GM19372 (cell line): ENCODE measurements around the gene SLC26A8.
A peak's percentile ranks its signal among the peaks of the same experiment; 100 is the strongest.
"Not testable (repeated sequence)": the region's sequence is repeated elsewhere in the genome, so short reads cannot be mapped to it uniquely, and the experiment has no call there.

Source experiments
- ATAC-seq: cut with Tn5 transposase; IDR thresholded peaks from one replicate; pipeline ENCODE4 v1.9.1; 2021; ENCODE audit warnings: mild to moderate bottlenecking, low read depth, moderate library complexity; ENCODE audit not compliant: unreplicated experiment

The SLC26A8 gene

DNA sequence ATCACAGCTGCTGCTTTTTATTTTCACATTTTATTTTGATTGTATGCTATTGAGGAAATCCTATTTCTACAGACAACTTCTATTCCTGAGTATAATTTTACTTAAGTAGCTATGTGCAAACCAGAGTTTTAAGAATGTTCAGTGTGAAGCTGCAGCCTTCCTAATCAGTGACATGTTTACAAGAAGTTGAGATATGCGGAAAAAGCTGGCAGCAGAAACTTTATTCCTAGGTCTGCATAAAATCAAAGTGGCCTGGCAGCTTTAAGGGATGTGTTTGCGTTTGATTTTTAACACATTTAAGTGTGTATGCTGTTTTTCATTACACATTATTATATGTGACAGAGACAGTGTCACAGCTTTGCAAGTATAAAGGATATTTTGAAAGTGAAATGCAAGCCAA is 29.4 kb upstream of the SLC26A8 start:
- no peak for ATAC-seq

- ATAC-seq, result no peak
Measured at GRCh38 chr6:36052097-36052496, 27.7 kb upstream of the SLC26A8 start.

GRCh38 chr6:36050947-36051710 is 26.7 kb upstream of the SLC26A8 start:
- ATAC-seq, result no peak

DNA sequence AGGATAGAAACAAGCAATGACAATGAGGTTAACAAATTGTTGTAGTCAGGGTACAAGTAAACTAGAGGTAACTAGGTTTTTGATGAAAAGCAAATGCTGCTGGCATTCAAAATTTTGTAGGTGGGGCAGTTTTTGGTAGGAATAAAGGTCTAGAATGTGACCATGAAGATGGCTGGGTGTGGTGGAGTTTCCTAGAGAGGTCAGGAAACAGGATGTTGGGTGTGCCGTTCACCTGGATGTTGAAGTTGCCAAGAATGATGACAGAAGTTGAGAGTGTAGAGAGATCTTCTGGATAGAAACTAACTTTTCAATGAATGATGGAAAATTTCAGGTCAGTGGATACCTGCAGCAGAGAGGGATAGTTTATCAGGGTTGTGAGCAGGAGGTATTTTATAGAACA is 25.9 kb upstream of the SLC26A8 start:
- no peak for ATAC-seq

GRCh38 chr6:36049582-36049981 is 25.1 kb upstream of the SLC26A8 start:
- no peak for ATAC-seq

GRCh38 chr6:36042618-36043260 is 18.3 kb upstream of the SLC26A8 start:
- no peak for ATAC-seq

- ATAC-seq, result no peak
Measured at GRCh38 chr6:36040958-36041357, 16.5 kb upstream of the SLC26A8 start.

GRCh38 chr6:36039112-36039511 is 14.7 kb upstream of the SLC26A8 start:
- ATAC-seq, result no peak

DNA sequence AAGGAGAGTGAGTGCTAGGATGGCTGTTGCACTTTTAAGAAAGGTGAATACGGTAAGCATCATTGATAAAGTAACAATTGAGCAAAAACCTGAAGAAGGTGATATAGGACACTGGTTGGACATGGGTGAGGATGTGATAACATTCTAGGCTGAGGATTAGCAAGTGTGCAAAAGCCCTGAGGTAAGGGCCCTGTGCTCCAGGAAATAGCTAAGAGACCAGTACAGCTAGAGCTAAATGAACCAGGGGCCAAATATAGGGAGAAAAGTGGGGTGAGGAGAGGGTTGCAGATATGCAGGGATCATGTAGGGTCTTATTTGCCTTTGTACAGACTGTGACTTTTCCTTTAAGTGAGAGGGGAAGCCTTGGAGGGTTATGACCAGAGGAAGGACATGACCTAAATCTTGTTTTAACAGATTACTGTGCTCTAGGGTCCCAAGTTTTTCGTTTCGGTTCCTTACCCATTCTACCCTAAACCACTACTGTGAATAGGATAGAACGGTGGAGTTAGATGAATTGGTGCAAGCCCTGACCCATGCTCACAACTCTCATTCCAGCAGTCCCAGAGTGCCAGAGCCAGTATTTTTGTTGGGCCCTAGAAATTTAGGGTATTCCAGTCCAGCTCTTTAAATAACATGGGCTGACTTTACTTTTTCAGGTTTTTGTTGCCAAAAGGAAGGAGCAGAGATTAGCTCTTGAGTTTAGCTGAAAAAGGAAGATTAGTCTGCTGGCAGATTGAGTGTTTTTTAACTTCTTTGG is 13.9 kb upstream of the SLC26A8 start:
- ATAC-seq, result no peak

- ATAC-seq, result no peak
Measured at GRCh38 chr6:36035225-36035624, 10.8 kb upstream of the SLC26A8 start.

DNA sequence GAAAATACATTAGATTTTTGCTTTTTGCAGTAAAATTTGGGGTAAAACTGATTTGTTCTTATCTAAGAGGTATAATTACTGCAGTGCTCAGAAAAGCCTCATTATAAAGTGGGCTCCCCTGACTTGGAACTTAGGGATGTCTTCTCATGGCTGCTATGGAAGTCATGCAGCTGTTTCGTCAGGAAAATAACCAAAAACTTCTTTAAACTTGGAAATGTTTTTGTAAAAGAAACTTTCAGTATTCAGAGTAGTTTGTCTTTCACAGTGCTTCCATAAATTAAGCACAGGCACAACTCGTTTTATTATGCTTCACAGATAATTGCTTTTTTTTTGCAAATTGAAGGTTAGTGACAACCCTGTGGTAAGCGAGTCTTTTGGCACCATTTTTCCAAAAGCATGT is 10.0 kb upstream of the SLC26A8 start:
- no peak for ATAC-seq

DNA sequence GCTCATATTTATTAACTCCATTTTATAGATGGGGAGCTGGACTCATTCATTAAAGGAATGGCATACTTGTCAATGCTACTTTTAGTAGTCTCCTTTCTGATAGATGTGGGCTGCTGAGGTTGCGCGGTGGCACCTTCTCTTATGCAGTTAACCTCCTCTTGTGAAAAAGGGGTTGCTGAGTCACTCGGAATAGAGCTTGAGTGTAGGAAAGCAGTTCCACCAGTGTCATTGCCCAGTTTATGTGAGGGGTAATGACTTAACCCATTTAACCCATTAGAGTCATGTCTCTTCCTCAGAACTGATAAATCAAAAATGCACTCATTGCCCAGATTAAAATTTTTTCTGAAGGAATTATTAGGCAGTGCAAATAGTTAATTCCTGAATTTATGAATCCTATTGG is 9.5 kb upstream of the SLC26A8 start:
- no peak for ATAC-seq

DNA sequence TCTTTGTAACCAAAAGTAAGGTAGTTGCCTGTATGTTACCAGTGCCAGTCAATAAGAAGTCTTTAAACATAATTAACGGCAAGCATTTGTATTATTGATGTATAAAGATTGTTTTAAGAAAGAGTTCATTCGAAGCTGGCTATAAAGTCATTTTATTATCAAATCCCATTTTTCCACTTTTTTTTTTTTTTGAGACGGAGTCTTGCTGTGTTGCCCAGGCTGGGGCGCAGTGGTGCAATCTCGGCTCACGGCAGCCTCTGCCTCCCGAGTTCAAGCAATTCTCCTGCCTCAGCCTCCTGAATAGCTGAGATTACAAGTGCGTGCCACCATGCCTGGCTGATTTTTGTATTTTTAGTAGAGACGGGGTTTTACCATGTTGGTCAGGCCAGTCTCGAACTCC is 8.7 kb upstream of the SLC26A8 start:
- not testable (repeated sequence) for ATAC-seq

DNA sequence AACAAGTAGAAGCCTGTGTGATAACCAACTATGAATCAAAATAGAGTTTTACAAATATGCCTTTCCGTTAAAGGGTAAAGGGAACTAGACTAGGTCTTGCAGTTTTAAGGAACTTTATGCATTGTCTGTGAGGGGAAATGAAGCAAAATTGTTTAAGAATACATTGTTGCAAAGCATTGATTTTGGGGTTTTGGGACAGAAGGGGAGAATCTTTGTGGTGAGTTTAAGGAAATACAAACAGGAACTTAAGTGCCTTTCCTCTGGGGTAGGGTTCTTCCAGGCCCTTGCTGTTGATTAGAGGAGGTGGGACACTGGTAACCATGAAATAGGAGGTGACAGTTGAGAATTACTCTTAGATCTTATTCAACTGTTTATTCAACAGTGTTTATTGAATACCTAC is 7.8 kb upstream of the SLC26A8 start:
- no peak for ATAC-seq

DNA sequence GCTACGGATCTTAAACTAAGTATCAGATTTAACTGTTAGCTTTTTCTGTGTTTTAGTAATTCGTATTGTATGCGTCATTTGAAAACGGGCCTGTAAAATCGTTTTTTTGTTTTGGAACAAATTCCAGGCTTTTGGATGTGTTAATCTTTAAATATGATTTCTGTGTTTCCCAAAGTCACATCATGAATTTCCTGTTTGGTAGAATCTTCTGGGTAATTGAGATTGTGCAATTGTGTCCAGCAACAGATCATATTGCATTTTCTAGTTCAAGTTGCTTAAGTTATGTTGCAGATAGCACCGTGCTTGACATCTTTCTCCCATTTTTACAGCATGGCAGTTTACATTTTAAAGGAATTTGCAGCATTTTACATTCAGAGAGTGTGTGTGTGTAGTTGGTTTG is 5.0 kb upstream of the SLC26A8 start:
- no peak for ATAC-seq

GRCh38 chr6:36028877-36029324 is 4.5 kb upstream of the SLC26A8 start:
- ATAC-seq, result no peak

DNA sequence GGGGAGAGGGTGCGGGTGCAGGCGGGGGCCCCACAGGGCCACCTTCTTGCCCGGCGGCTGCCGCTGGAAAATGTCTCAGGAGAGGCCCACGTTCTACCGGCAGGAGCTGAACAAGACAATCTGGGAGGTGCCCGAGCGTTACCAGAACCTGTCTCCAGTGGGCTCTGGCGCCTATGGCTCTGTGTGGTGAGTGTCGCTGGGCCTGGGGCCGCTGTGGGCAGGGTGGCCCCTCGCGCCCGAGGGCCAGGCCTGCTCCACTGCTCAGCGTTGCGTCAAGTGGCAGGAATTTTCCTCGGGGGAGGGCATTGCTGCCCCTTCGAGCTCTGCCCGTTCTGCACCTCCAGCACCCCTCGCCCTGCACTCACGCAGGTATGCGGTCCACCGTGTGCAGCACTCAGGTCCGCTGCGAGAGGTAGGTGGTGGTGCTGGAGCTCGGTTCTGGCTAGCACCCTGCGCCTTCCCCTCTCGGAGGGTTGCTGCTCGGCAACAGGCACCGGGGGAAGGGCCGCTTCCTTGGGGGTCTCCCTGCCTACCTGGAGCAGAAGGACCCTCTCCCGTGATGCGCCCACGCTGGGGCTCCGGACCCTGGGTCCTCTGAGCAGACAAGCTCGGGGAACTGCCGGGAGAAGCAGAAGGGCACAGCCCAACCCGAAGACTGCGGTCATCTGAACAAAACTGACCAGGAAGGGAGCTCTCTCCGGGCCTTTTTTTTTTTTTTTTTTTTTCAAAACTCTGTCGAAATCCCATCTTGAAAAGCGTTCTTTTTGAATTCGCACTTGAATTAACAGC is 3.8 kb upstream of the SLC26A8 start:
- peak; percentile 16 for ATAC-seq

- ATAC-seq, result peak; percentile 89
Measured at GRCh38 chr6:36027501-36028087, 3.2 kb upstream of the SLC26A8 start, which contains the start of gene MAPK14. TSS of gene MAPK14 (plus strand) at chr6:36027808. CDS start at chr6:36028158, 350 bp downstream.

DNA sequence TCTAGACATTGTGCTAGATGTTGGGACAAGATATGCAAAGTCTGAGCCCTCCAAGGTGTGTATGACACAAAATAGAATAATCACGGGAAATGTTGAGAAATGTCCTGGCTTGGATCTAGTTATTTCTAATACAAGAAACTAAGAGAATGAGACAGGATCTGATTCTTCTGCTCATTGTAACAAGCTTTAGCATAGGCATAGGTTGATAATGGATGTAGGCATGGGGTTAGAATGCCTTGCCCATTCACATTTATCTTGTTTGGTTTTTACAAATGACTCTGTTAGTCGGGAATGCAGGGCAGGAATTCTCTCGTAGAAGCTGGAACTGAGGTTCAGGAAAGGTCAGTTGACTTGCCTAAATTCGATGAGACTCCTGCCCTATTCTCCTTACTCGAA is 1.5 kb upstream of the SLC26A8 start:
- no peak for ATAC-seq

DNA sequence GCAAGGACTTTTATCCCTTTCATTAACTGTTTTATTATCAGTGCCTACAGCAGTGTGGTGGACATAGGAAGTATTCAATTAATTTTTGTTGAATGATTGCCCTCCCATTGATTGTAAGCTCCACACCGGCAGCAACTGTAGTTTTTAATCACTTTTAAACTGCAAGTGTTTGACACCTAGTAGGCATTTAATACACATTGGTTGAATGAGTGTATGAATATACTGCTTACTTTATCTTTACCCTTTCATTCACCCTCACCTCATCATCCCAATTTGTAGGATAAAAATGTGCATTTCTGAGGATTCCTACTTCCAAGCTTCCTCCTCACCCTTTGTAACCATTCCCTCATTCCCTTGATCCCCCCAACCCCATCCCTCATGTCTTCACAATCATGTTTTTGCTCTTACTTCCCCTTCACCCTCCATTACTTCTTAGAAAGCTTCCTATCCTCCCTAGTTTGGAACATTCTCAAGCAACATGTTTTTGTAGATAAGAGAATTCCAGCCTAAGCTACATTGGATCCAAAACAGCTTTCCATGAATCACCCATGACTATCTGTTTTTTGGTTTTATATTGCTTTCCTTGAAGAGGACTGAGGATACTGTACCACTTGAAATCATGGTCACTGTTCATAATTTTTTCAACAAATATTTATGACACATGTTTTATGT is 955 bp upstream of the SLC26A8 start:
- ATAC-seq, result no peak
